ENCODE data around the gene VAPA.

VAPA gene

GRCh38 chr18:9913526-9914333 is at the start of gene VAPA:
Gene VAPA (plus strand): TSS chr18:9914016. CDS start chr18:9914257, 241 bp downstream.
- peak; percentile 77 for DNase-seq

GRCh38 chr18:9865764-9866490 is 47.9 kb upstream of the VAPA start:
- no peak for DNase-seq

- no peak for DNase-seq
These were observed 47.2 kb upstream of the VAPA start for GRCh38 chr18:9866627-9867026.

- DNase-seq: no peak
These were observed 46.7 kb upstream of the VAPA start for GRCh38 chr18:9867071-9867594.

GRCh38 chr18:9868857-9869714 is 44.7 kb upstream of the VAPA start:
- no peak for DNase-seq

- no peak for DNase-seq
These were observed 43.9 kb upstream of the VAPA start for GRCh38 chr18:9869715-9870430.

- no peak for DNase-seq
These were observed 43.3 kb upstream of the VAPA start for GRCh38 chr18:9870431-9871008.

- no peak for DNase-seq
These were observed 42.5 kb upstream of the VAPA start for GRCh38 chr18:9871244-9871746.

GRCh38 chr18:9872823-9873222 is 41.0 kb upstream of the VAPA start:
- DNase-seq: no peak

- DNase-seq: no peak
These were observed 39.1 kb upstream of the VAPA start for GRCh38 chr18:9874728-9875127.

- no peak for DNase-seq
These were observed 37.5 kb upstream of the VAPA start for GRCh38 chr18:9876212-9876866.

- no peak for DNase-seq
These were observed 36.8 kb upstream of the VAPA start for GRCh38 chr18:9876867-9877654.

- DNase-seq: no peak
These were observed 36.2 kb upstream of the VAPA start for GRCh38 chr18:9877655-9878014.

- no peak for DNase-seq
These were observed 35.7 kb upstream of the VAPA start for GRCh38 chr18:9878095-9878494.

- no peak for DNase-seq
These were observed 35.0 kb upstream of the VAPA start for GRCh38 chr18:9878783-9879242.

- DNase-seq: no peak
These were observed 29.7 kb upstream of the VAPA start for GRCh38 chr18:9884090-9884489.

- DNase-seq: no peak
These were observed 29.2 kb upstream of the VAPA start for GRCh38 chr18:9884532-9885140.

GRCh38 chr18:9885170-9886004 is 28.4 kb upstream of the VAPA start, which contains the start of gene TXNDC2:
Gene TXNDC2 (plus strand): TSS chr18:9885973. CDS start chr18:9886681, 708 bp downstream.
- DNase-seq: no peak

- no peak for DNase-seq
These were observed 27.8 kb upstream of the VAPA start for GRCh38 chr18:9886005-9886348.
